Fibroblast of lung (primary cell): ENCODE measurements around the gene UBE2G1. TPM values are rescaled to one million over a fixed set of nuclear protein-coding genes. Genes with fewer than 3 reads are reported as not detected.

ENCODE experiments used
- DNase-seq, 2 donors: peaks; one replicate each; pipeline versions ENCODE4 v3.0.0 to v3.0.0-alpha.2; 2010; ENCODE audit warnings: low read depth in 2 of 2
- H2AFZ ChIP-seq: 2 replicates; pipeline ENCODE4 v1.5.1; 2012; ENCODE audit warnings: low read length, control low read depth, inconsistent platforms
- H3K27ac ChIP-seq: 2 replicates; pipeline ENCODE4 v1.5.1; 2011; ENCODE audit warnings: low read length, control low read depth; ENCODE audit not compliant: insufficient read depth
- H3K27me3 ChIP-seq: 2 replicates; pipeline ENCODE4 v1.5.1; 2011; ENCODE audit warnings: mild to moderate bottlenecking, low read length; ENCODE audit not compliant: control insufficient read depth, insufficient read depth
- H3K36me3 ChIP-seq: 2 replicates; pipeline ENCODE4 v1.5.1; 2011; ENCODE audit warnings: low read length; ENCODE audit not compliant: control insufficient read depth, insufficient read depth
- H3K4me1 ChIP-seq: 2 replicates; pipeline ENCODE4 v1.5.1; 2011; ENCODE audit warnings: low read length; ENCODE audit not compliant: control insufficient read depth, insufficient read depth; ENCODE audit errors: extremely low read depth
- H3K4me2 ChIP-seq: 2 replicates; pipeline ENCODE4 v1.5.1; 2011; ENCODE audit warnings: low read length, control low read depth; ENCODE audit not compliant: insufficient read depth; ENCODE audit errors: extremely low read depth
- H3K4me3 ChIP-seq, 4 experiments: fragments of 200-600 bp in 1 of 4; sonication (generic) in 1 of 4; replicated peaks in 1 of 4; 2 replicates each; pipeline ENCODE4 v1.5.1; 2011 to 2016; ENCODE audit warnings: low read length in 4 of 4, low read depth in 3 of 4, mild to moderate bottlenecking in 3 of 4, control low read depth in 2 of 4, inconsistent platforms in 1 of 4, mixed read lengths in 1 of 4; ENCODE audit not compliant: insufficient read depth in 1 of 4; ENCODE audit errors: control extremely low read depth in 1 of 4
- H3K79me2 ChIP-seq: 2 replicates; pipeline ENCODE4 v1.5.1; 2012; ENCODE audit warnings: mild to moderate bottlenecking, low read length, inconsistent platforms; ENCODE audit not compliant: control insufficient read depth, insufficient read depth
- H3K9ac ChIP-seq: 2 replicates; pipeline ENCODE4 v1.5.1; 2011; ENCODE audit warnings: mild to moderate bottlenecking, low read length, control low read depth; ENCODE audit not compliant: insufficient read depth
- H3K9me3 ChIP-seq: 2 replicates; pipeline ENCODE4 v1.5.1; 2012; ENCODE audit warnings: low read depth, low read length; ENCODE audit not compliant: control insufficient read depth, insufficient read depth
- H4K20me1 ChIP-seq: 2 replicates; pipeline ENCODE4 v1.5.1; 2011; ENCODE audit warnings: low read length; ENCODE audit not compliant: control insufficient read depth, insufficient read depth; ENCODE audit errors: extremely low read depth
- EZH2 ChIP-seq: IDR thresholded peaks from 2 replicates; pipeline ENCODE4 v1.5.1; 2012; ENCODE audit warnings: low read length, control low read depth, mild to moderate bottlenecking; ENCODE audit errors: missing control alignments
- polyA plus RNA-seq, 2 donors: library from polyadenylated mRNA; depleted of rRNA in 1 of 2; stranded (reverse) in 1 of 2; unstranded in 1 of 2; fragments of >200 nt; gene quantifications; 2 replicates each; pipeline ENCODE4 v1.2.1, GENCODE V29; 2011 to 2012; ENCODE audit warnings: missing spikeins in 1 of 2
- total RNA-seq: library from RNA; depleted of rRNA; stranded (reverse); fragments of >200 nt; gene quantifications from 2 replicates; pipeline ENCODE4 v1.2.1, GENCODE V29; 2014
- TF ChIP-seq, protein P1 (sequence below), 2 donors: IDR thresholded peaks in 1 of 2; conservative IDR thresholded peaks in 1 of 2; 1 replicate in 1 of 2; 2 replicates in 1 of 2; pipeline ENCODE4 v1.5.1; 2011 to 2012; ENCODE audit warnings: low read length in 2 of 2, control low read depth in 1 of 2, inconsistent platforms in 1 of 2, low read depth in 1 of 2, mild to moderate bottlenecking in 1 of 2

UBE2G1 gene
- total and polyA plus RNA-seq, 2 donors (not counting 1 experiment from before 2014, with no cell fraction given) = 30.7 to 48.4 TPM

GRCh38 chr17:4326608-4327007, 39.9 kb downstream of the UBE2G1 start:
- Histone ChIP-seq H4K20me1 (no peaks in the 10 kb centered on the region), H3K4me2 (no peak overlapping the region), H3K4me3 (no peak overlapping the region), H3K9me3 (no peaks in the 10 kb centered on the region), H3K4me1 (peaks cover 15% of the 10 kb centered on the region), H2AFZ (no peak overlapping the region), H3K27ac (no peak overlapping the region), H3K79me2 (peaks cover 71% of the 10 kb centered on the region), H3K27me3 (no peaks in the 10 kb centered on the region), H3K36me3 (no peaks in the 10 kb centered on the region), H3K9ac (no peak overlapping the region)
- no peak for DNase-seq
- TF ChIP-seq, protein P1, sequence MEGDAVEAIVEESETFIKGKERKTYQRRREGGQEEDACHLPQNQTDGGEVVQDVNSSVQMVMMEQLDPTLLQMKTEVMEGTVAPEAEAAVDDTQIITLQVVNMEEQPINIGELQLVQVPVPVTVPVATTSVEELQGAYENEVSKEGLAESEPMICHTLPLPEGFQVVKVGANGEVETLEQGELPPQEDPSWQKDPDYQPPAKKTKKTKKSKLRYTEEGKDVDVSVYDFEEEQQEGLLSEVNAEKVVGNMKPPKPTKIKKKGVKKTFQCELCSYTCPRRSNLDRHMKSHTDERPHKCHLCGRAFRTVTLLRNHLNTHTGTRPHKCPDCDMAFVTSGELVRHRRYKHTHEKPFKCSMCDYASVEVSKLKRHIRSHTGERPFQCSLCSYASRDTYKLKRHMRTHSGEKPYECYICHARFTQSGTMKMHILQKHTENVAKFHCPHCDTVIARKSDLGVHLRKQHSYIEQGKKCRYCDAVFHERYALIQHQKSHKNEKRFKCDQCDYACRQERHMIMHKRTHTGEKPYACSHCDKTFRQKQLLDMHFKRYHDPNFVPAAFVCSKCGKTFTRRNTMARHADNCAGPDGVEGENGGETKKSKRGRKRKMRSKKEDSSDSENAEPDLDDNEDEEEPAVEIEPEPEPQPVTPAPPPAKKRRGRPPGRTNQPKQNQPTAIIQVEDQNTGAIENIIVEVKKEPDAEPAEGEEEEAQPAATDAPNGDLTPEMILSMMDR (conservative IDR thresholded peaks at IDR 0.05 in 1 of 2, IDR thresholded peaks at IDR 0.05 in 1 of 2; ENCODE audit: low read depth in 1 of 2, low read length in 2 of 2) = no peak
- no peak for TF ChIP-seq EZH2

GRCh38 chr17:4326112-4326511, 40.4 kb downstream of the UBE2G1 start:
- TF ChIP-seq, protein P1 (conservative IDR thresholded peaks at IDR 0.05 in 1 of 2, IDR thresholded peaks at IDR 0.05 in 1 of 2; ENCODE audit: low read depth in 1 of 2, low read length in 2 of 2) = no peak
- no peak for TF ChIP-seq EZH2
- no peak overlapping the region for H3K9ac ChIP-seq
- no peak overlapping the region for H2AFZ ChIP-seq
- no peak for DNase-seq
- no peaks in the 10 kb centered on the region for H3K9me3 ChIP-seq
- no peaks in the 10 kb centered on the region for H3K36me3 ChIP-seq
- H3K4me2 ChIP-seq = no peak overlapping the region
- no peaks in the 10 kb centered on the region for H4K20me1 ChIP-seq
- peaks cover 15% of the 10 kb centered on the region for H3K4me1 ChIP-seq
- H3K27ac ChIP-seq = no peak overlapping the region
- no peaks in the 10 kb centered on the region for H3K27me3 ChIP-seq
- peaks cover 70% of the 10 kb centered on the region for H3K79me2 ChIP-seq
- H3K4me3 ChIP-seq = no peak overlapping the region

- H2AFZ ChIP-seq = no peak overlapping the region
- H3K27ac ChIP-seq = no peak overlapping the region
- no peak overlapping the region for H3K4me3 ChIP-seq
- peaks cover 11% of the 10 kb centered on the region for H3K4me1 ChIP-seq
- H4K20me1 ChIP-seq = no peaks in the 10 kb centered on the region
- no peaks in the 10 kb centered on the region for H3K27me3 ChIP-seq
- TF ChIP-seq, protein P1 (conservative IDR thresholded peaks at IDR 0.05 in 1 of 2, IDR thresholded peaks at IDR 0.05 in 1 of 2; ENCODE audit: low read depth in 1 of 2, low read length in 2 of 2) = no peak
- TF ChIP-seq EZH2 = no peak
- no peaks in the 10 kb centered on the region for H3K9me3 ChIP-seq
- no peak overlapping the region for H3K4me2 ChIP-seq
- no peak overlapping the region for H3K9ac ChIP-seq
- no peaks in the 10 kb centered on the region for H3K36me3 ChIP-seq
- no peak for DNase-seq
- H3K79me2 ChIP-seq = peaks cover 72% of the 10 kb centered on the region
Measured at GRCh38 chr17:4324463-4324862, 42.0 kb downstream of the UBE2G1 start.
